Stimulated activated CD8-positive, alpha-beta memory T cell treated with anti-CD3 and anti-CD28 coated beads, Interleukin-12 subunit alpha, Interleukin-12 subunit beta, amount 100 ng/mL, for 24 hours (primary cell): ENCODE measurements around the gene POU2F3.
"Not testable (repeated sequence)": the region's sequence is repeated elsewhere in the genome, so short reads cannot be mapped to it uniquely, and the experiment has no call there.

Source experiments
- DNase-seq: peaks from one replicate; pipeline ENCODE4 v3.0.0-alpha.2; 2020; ENCODE audit errors: extremely low read depth

The POU2F3 gene

GRCh38 chr11:120249279-120250262 lies 9.6 kb downstream of the POU2F3 start:
- no peak for DNase-seq

- DNase-seq = not testable (repeated sequence)
These were observed 13.4 kb downstream of the POU2F3 start for GRCh38 chr11:120253377-120253776.

- no peak for DNase-seq
These were observed 15.0 kb downstream of the POU2F3 start for GRCh38 chr11:120254788-120255518.

GRCh38 chr11:120255519-120255866 lies 15.6 kb downstream of the POU2F3 start:
- DNase-seq = no peak

GRCh38 chr11:120256178-120256577 lies 16.2 kb downstream of the POU2F3 start:
- no peak for DNase-seq

- DNase-seq = no peak
These were observed 16.8 kb downstream of the POU2F3 start for GRCh38 chr11:120256779-120257178.

- DNase-seq = no peak
These were observed 17.4 kb downstream of the POU2F3 start for GRCh38 chr11:120257346-120257745.

GRCh38 chr11:120258661-120259060 lies 18.7 kb downstream of the POU2F3 start:
- DNase-seq = no peak

GRCh38 chr11:120259241-120259640 lies 19.3 kb downstream of the POU2F3 start:
- DNase-seq = no peak

- DNase-seq = no peak
These were observed 20.1 kb downstream of the POU2F3 start for GRCh38 chr11:120259988-120260565.

- no peak for DNase-seq
These were observed 20.7 kb downstream of the POU2F3 start for GRCh38 chr11:120260616-120261015.

GRCh38 chr11:120261321-120261720 lies 21.4 kb downstream of the POU2F3 start:
- no peak for DNase-seq

GRCh38 chr11:120261931-120262330 lies 22.0 kb downstream of the POU2F3 start:
- no peak for DNase-seq

- DNase-seq = no peak
These were observed 27.4 kb downstream of the POU2F3 start for GRCh38 chr11:120267319-120267718.

- no peak for DNase-seq
These were observed 28.7 kb downstream of the POU2F3 start for GRCh38 chr11:120268686-120269085.

- no peak for DNase-seq
These were observed 30.4 kb downstream of the POU2F3 start for GRCh38 chr11:120270386-120270785.

GRCh38 chr11:120271672-120272071 lies 31.7 kb downstream of the POU2F3 start:
- no peak for DNase-seq

- DNase-seq = no peak
These were observed 32.4 kb downstream of the POU2F3 start for GRCh38 chr11:120272303-120272702.

- no peak for DNase-seq
These were observed 33.5 kb downstream of the POU2F3 start for GRCh38 chr11:120273432-120273831.

- DNase-seq = not testable (repeated sequence)
These were observed 34.0 kb downstream of the POU2F3 start for GRCh38 chr11:120273956-120274355.

GRCh38 chr11:120279502-120279901 lies 39.6 kb downstream of the POU2F3 start:
- DNase-seq = no peak

GRCh38 chr11:120280600-120281051 lies 40.7 kb downstream of the POU2F3 start:
- DNase-seq = no peak
